ENCODE data around the gene DNM3.

The DNM3 gene

DNA sequence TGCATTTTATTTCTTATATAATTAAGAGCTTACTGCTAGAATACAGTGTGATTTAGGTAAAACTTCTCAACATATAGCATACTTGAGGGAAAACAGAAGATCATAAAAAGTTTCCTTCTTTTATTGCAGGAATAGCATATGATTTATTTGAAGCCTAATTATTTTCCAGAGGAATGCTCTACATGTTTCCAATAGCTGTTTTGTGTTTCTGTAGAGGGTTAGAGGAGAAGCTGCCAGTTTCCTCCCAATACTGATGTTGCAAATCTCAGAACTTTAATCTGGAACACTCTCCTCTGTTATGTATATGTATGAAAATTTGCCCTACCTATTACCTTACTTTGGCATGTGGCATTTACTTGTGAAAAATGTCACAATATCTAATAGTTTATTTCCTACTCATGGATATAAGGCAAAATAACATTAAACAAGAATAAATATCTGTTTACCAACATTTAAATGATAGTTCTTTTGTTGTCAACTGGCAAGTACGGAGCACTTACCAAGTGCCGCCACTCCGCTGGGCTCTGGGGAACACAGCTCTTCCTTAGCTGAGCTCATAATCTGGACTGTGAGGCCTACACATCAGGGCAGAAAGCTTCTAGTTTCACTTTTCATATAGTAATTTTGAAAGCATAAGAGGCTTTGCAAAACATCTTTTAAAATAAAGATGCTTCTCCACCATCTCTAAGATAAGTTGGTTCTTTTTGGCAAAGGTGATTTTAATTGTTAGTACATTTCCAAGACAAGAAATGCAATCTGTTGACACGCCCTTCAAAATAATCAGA lies 339.4 kb downstream of the DNM3 start:
- H3K4me1 ChIP-seq (ENCODE audit: control insufficient read depth in 1 of 2, insufficient read depth in 1 of 2, low read depth in 1 of 2, low read length in 1 of 2) = peaks cover 0 to 4% of the 10 kb centered on the region in 2 experiments
- H3K4me3 ChIP-seq (ENCODE audit: low read depth in 1 of 2, low read length in 1 of 2) = no peak overlapping the region
- TF ChIP-seq, protein P1, sequence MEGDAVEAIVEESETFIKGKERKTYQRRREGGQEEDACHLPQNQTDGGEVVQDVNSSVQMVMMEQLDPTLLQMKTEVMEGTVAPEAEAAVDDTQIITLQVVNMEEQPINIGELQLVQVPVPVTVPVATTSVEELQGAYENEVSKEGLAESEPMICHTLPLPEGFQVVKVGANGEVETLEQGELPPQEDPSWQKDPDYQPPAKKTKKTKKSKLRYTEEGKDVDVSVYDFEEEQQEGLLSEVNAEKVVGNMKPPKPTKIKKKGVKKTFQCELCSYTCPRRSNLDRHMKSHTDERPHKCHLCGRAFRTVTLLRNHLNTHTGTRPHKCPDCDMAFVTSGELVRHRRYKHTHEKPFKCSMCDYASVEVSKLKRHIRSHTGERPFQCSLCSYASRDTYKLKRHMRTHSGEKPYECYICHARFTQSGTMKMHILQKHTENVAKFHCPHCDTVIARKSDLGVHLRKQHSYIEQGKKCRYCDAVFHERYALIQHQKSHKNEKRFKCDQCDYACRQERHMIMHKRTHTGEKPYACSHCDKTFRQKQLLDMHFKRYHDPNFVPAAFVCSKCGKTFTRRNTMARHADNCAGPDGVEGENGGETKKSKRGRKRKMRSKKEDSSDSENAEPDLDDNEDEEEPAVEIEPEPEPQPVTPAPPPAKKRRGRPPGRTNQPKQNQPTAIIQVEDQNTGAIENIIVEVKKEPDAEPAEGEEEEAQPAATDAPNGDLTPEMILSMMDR (IDR thresholded peaks at IDR 0.05) = no peak
- H3K27ac ChIP-seq = no peak overlapping the region
- no peaks in the 10 kb centered on the region for H3K9me3 ChIP-seq
- H3K27me3 ChIP-seq = no peaks in the 10 kb centered on the region
- H3K36me3 ChIP-seq = no peaks in the 10 kb centered on the region

DNA sequence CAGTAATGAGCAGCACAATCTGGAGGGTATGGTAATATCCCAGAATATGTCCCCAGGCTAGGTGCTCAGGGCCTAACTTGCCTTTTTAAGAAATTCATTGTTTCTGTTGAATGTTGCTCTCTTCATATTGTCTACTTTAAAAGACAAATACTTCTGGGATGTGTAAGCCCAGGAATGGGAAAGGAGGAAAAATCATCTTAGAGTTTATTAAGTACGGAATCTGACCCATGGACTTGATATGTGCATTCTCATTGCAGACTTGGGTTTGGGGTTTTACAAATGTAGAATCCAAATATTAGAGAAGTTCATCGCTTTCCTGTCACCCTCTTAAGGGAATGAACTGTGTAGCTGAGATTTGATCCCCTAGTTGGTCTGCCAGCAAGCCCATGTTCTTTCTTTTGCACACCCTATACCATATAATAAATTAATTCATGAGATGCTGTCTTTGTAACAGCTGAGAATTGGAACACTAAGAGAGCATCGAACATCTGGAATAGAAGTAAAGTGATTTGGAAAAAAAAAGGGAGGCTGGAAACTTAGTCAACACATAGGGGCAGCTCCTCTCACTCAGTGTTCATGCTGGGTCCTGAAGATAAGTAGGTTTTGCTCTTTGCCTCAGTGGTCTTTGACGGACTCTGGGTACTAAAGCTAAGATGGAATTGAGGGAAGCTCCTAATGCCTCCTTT lies 343.4 kb downstream of the DNM3 start:
- H3K36me3 ChIP-seq = no peaks in the 10 kb centered on the region
- H3K9me3 ChIP-seq = no peaks in the 10 kb centered on the region
- TF ChIP-seq, protein P1 (IDR thresholded peaks at IDR 0.05) = no peak
- no peaks in the 10 kb centered on the region for H3K27me3 ChIP-seq
- H3K4me3 ChIP-seq (ENCODE audit: low read depth in 1 of 2, low read length in 1 of 2) = no peak overlapping the region
- H3K27ac ChIP-seq = no peak overlapping the region
- H3K4me1 ChIP-seq (ENCODE audit: control insufficient read depth in 1 of 2, insufficient read depth in 1 of 2, low read depth in 1 of 2, low read length in 1 of 2) = peaks cover 0 to 4% of the 10 kb centered on the region in 2 experiments

DNA sequence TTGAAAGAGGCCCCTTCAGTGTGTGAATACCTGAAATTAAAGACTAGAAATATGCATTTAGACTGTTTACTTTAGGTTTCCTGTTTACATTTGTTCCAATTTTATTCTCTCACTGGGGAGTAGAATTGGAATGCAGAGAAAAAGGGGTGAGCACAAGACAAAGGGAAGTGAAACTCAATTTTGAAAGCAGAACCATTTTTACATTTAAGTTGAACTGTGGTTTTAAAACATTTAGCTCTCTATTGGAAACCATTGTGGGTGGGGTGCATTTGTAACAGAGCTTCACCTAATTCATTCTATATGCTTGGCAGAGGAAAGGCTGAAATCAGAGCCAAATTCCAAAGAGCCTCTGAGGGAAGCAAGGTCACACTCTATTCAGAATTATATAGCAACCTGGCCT lies 343.9 kb downstream of the DNM3 start:
- no peaks in the 10 kb centered on the region for H3K27me3 ChIP-seq
- no peaks in the 10 kb centered on the region for H3K9me3 ChIP-seq
- H3K27ac ChIP-seq = no peak overlapping the region
- H3K4me1 ChIP-seq (ENCODE audit: control insufficient read depth in 1 of 2, insufficient read depth in 1 of 2, low read depth in 1 of 2, low read length in 1 of 2) = peaks cover 0 to 4% of the 10 kb centered on the region in 2 experiments
- TF ChIP-seq, protein P1 (IDR thresholded peaks at IDR 0.05) = no peak
- H3K4me3 ChIP-seq (ENCODE audit: low read depth in 1 of 2, low read length in 1 of 2) = no peak overlapping the region
- H3K36me3 ChIP-seq = no peaks in the 10 kb centered on the region

- no peaks in the 10 kb centered on the region for H3K36me3 ChIP-seq
- no peak overlapping the region for H3K27ac ChIP-seq
- no peaks in the 10 kb centered on the region for H3K27me3 ChIP-seq
- H3K4me1 ChIP-seq (ENCODE audit: control insufficient read depth in 1 of 2, insufficient read depth in 1 of 2, low read depth in 1 of 2, low read length in 1 of 2) = no peaks in the 10 kb centered on the region
- H3K4me3 ChIP-seq (ENCODE audit: low read depth in 1 of 2, low read length in 1 of 2) = no peak overlapping the region
- no peaks in the 10 kb centered on the region for H3K9me3 ChIP-seq
- TF ChIP-seq, protein P1 (IDR thresholded peaks at IDR 0.05) = no peak
These were observed 344.7 kb downstream of the DNM3 start for GRCh38 chr1:172185996-172186395.

- H3K9me3 ChIP-seq = no peaks in the 10 kb centered on the region
- H3K27me3 ChIP-seq = no peaks in the 10 kb centered on the region
- no peak overlapping the region for H3K4me3 ChIP-seq (ENCODE audit: low read depth in 1 of 2, low read length in 1 of 2)
- no peaks in the 10 kb centered on the region for H3K36me3 ChIP-seq
- H3K4me1 ChIP-seq (ENCODE audit: control insufficient read depth in 1 of 2, insufficient read depth in 1 of 2, low read depth in 1 of 2, low read length in 1 of 2) = no peaks in the 10 kb centered on the region
- TF ChIP-seq, protein P1 (IDR thresholded peaks at IDR 0.05) = no peak
- no peak overlapping the region for H3K27ac ChIP-seq
These were observed 360.3 kb downstream of the DNM3 start for GRCh38 chr1:172201572-172201971.

Measured in neutrophil (primary cell).